ENCODE results near the gene ZNRD2. TPM values are rescaled to one million over a fixed set of nuclear protein-coding genes. Genes with fewer than 3 reads are reported as not detected.

Gene ZNRD2
- total and polyA plus RNA-seq, 10 of the 15 experiments (the other 5 are each of a cell fraction or from before 2014, with no cell fraction given) = 7.9 to 111 (median 55.4) TPM

GRCh38 chr11:65532388-65533064, 37.8 kb upstream of the ZNRD2 start:
- H2AFZ ChIP-seq (ENCODE audit: control insufficient read depth, low read depth, low read length) = no peak overlapping the region
- intact Hi-C loops (cut with micrococcal nuclease; ENCODE audit: unreplicated experiment) (no loop called here), in situ Hi-C loops (cut with MboI) (no loop called here)
- no TSS peak for BruUV-seq (replicated peaks)
- ChIA-PET RAD21 (ENCODE audit: unreplicated experiment) (no interaction called here), SMC1A (ENCODE audit: uncharacterized antibody, unreplicated experiment) (interaction anchor here (0.6 kb wide), 1 partner anchor 152 kb away, joined by 3 read pairs; no protein-coding TSS in a partner anchor), CTCF (interaction anchor here (2.7 kb wide), 1 partner anchor 8 kb away, joined by 16 read pairs; no protein-coding TSS in a partner anchor), POLR2A (interaction anchor here (0.7 kb wide), 1 partner anchor 327 kb away, joined by 5 read pairs; no protein-coding TSS in a partner anchor)
- H3K9ac ChIP-seq (ENCODE audit: control insufficient read depth, insufficient read depth, low read length) = no peak overlapping the region
- H3K79me2 ChIP-seq (ENCODE audit: control insufficient read depth, insufficient read depth, low read length) = no peaks in the 10 kb centered on the region
- H3K9me3 ChIP-seq (replicated peaks; ENCODE audit: control insufficient read depth, insufficient read depth, low read length) = no peaks in the 10 kb centered on the region
- no peaks in the 10 kb centered on the region for H3K27me3 ChIP-seq (replicated peaks in 1 of 2; ENCODE audit: control insufficient read depth in 2 of 2, insufficient read depth in 2 of 2, low read length in 1 of 2)
- H3K36me3 ChIP-seq (ENCODE audit: control insufficient read depth in 2 of 2, insufficient read depth in 2 of 2, low read length in 1 of 2) = peaks cover 11 to 29% of the 10 kb centered on the region in 2 experiments
- no peaks in the 10 kb centered on the region for H3K4me1 ChIP-seq (ENCODE audit: control insufficient read depth, insufficient read depth, low read length)
- FAIRE-seq (no peak), DNase-seq (ENCODE audit: low read depth, low spot score) (no peak), ATAC-seq (no peak)
- H3K4me3 ChIP-seq = no peak overlapping the region
- no peak overlapping the region for H3K4me2 ChIP-seq (ENCODE audit: control insufficient read depth, insufficient read depth)
- H4K20me1 ChIP-seq (ENCODE audit: control insufficient read depth, insufficient read depth) = no peaks in the 10 kb centered on the region
- 91% methylated on average over 14 of the region's 15 CpGs for WGBS (ENCODE audit: insufficient coverage, insufficient replicate concordance, low lambda C conversion rate, missing lambda C conversion rate)
- TF ChIP-seq RAD21 (IDR thresholded peaks at IDR 0.05; ENCODE audit: insufficient read depth, low read depth, low read length) (no peak), POLR2A (IDR thresholded peaks at IDR 0.05; ENCODE audit: low read depth, low read length) (0 out of 2 replicates have a peak, but pooled peaks have one; percentile 49)
- no peak overlapping the region for H3K27ac ChIP-seq (ENCODE audit: control insufficient read depth, insufficient read depth)

DNA sequence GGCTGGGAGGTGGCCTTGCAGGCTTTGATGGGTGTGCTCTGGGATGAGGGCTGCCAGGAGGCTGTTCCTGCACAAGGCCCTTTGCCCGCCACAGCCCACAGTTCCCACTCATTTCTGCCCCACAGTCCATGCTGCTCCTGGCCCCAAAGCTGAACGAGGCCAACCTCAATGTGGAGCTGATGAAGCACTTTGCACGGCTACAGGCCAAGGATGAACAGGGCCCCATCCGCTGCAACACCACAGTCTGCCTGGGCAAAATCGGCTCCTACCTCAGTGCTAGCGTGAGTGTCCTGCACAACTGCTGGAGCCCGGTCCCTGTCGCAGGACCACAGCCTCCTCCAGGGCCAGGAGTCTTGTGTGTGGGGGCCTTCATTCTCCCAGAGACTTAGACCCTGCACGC, 35.2 kb upstream of the ZNRD2 start:
- H3K36me3 ChIP-seq (ENCODE audit: control insufficient read depth in 2 of 2, insufficient read depth in 2 of 2, low read length in 1 of 2) = peaks cover 14 to 21% of the 10 kb centered on the region in 2 experiments
- WGBS (ENCODE audit: insufficient coverage, insufficient replicate concordance, low lambda C conversion rate, missing lambda C conversion rate) = 95% methylated on average over 9 of the region's 9 CpGs
- POLR2A ChIA-PET = no interaction called here

More for the DNA sequence above, 35.2 kb upstream of the ZNRD2 start:
- FAIRE-seq = no peak
- Histone ChIP-seq H3K79me2 (ENCODE audit: control insufficient read depth, insufficient read depth, low read length) (no peaks in the 10 kb centered on the region), H3K27me3 (replicated peaks in 1 of 2; ENCODE audit: control insufficient read depth in 2 of 2, insufficient read depth in 2 of 2, low read length in 1 of 2) (no peaks in the 10 kb centered on the region), H4K20me1 (ENCODE audit: control insufficient read depth, insufficient read depth) (no peaks in the 10 kb centered on the region), H3K27ac (ENCODE audit: control insufficient read depth, insufficient read depth) (no peak overlapping the region), H3K4me1 (ENCODE audit: control insufficient read depth, insufficient read depth, low read length) (no peaks in the 10 kb centered on the region), H3K9ac (ENCODE audit: control insufficient read depth, insufficient read depth, low read length) (no peak overlapping the region), H3K4me2 (ENCODE audit: control insufficient read depth, insufficient read depth) (no peak overlapping the region), H3K4me3 (no peak overlapping the region), H2AFZ (ENCODE audit: control insufficient read depth, low read depth, low read length) (no peak overlapping the region), H3K9me3 (replicated peaks; ENCODE audit: control insufficient read depth, insufficient read depth, low read length) (no peaks in the 10 kb centered on the region)
- in situ Hi-C loops (cut with MboI) = no loop called here
- BruUV-seq (replicated peaks) = no TSS peak
- ChIA-PET SMC1A (ENCODE audit: uncharacterized antibody, unreplicated experiment) (no interaction called here), RAD21 (ENCODE audit: unreplicated experiment) (no interaction called here), CTCF (no interaction called here)
- intact Hi-C loops (cut with micrococcal nuclease; ENCODE audit: unreplicated experiment) = no loop called here
- TF ChIP-seq, protein P1, sequence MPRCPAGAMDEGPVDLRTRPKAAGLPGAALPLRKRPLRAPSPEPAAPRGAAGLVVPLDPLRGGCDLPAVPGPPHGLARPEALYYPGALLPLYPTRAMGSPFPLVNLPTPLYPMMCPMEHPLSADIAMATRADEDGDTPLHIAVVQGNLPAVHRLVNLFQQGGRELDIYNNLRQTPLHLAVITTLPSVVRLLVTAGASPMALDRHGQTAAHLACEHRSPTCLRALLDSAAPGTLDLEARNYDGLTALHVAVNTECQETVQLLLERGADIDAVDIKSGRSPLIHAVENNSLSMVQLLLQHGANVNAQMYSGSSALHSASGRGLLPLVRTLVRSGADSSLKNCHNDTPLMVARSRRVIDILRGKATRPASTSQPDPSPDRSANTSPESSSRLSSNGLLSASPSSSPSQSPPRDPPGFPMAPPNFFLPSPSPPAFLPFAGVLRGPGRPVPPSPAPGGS (IDR thresholded peaks at IDR 0.05; ENCODE audit: borderline replicate concordance, insufficient read depth, low read depth, low read length, poor library complexity, severe bottlenecking) = no peak
- TF ChIP-seq, protein P2, sequence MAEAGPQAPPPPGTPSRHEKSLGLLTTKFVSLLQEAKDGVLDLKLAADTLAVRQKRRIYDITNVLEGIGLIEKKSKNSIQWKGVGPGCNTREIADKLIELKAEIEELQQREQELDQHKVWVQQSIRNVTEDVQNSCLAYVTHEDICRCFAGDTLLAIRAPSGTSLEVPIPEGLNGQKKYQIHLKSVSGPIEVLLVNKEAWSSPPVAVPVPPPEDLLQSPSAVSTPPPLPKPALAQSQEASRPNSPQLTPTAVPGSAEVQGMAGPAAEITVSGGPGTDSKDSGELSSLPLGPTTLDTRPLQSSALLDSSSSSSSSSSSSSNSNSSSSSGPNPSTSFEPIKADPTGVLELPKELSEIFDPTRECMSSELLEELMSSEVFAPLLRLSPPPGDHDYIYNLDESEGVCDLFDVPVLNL (IDR thresholded peaks at IDR 0.05; ENCODE audit: low read depth, low read length) = no peak
- no peak for TF ChIP-seq CEBPB (IDR thresholded peaks at IDR 0.05; ENCODE audit: borderline replicate concordance in 1 of 2, low read depth in 2 of 2, low read length in 2 of 2)
- TF ChIP-seq, protein P3, sequence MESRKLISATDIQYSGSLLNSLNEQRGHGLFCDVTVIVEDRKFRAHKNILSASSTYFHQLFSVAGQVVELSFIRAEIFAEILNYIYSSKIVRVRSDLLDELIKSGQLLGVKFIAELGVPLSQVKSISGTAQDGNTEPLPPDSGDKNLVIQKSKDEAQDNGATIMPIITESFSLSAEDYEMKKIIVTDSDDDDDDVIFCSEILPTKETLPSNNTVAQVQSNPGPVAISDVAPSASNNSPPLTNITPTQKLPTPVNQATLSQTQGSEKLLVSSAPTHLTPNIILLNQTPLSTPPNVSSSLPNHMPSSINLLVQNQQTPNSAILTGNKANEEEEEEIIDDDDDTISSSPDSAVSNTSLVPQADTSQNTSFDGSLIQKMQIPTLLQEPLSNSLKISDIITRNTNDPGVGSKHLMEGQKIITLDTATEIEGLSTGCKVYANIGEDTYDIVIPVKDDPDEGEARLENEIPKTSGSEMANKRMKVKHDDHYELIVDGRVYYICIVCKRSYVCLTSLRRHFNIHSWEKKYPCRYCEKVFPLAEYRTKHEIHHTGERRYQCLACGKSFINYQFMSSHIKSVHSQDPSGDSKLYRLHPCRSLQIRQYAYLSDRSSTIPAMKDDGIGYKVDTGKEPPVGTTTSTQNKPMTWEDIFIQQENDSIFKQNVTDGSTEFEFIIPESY (IDR thresholded peaks at IDR 0.05) = no peak
- DNase-seq (ENCODE audit: low read depth, low spot score) = no peak
- no peak for ATAC-seq
